Right lobe of liver (tissue), 6 donors: Measurements from ENCODE around the gene FMN1. TPM values are rescaled to one million over a fixed set of nuclear protein-coding genes. Genes with fewer than 3 reads are reported as not detected.
A peak's percentile ranks its signal among the peaks of the same experiment; 100 is the strongest.

Source experiments
- ATAC-seq, 4 donors: fragments of 200-7000 bp; cut with Tn5 transposase; one replicate each; pipeline ENCODE4 v1.9.1; 2020; ENCODE audit warnings: mild to moderate bottlenecking in 4 of 4, moderate library complexity in 4 of 4
- DNase-seq, 3 donors: peaks; one replicate each; pipeline ENCODE4 v3.0.0-alpha.2; 2020
- H3K27ac ChIP-seq, 3 donors: fragments of 200-600 bp; one replicate each; pipeline ENCODE4 v1.8.0; 2022
- H3K27me3 ChIP-seq, 2 donors: fragments of 200-600 bp; one replicate each; pipeline ENCODE4 v1.8.0; 2022
- H3K36me3 ChIP-seq, 4 donors: fragments of 200-600 bp; sonication (generic) in 1 of 4; one replicate each; pipeline versions ENCODE4 v1.5.1 to v1.8.0; 2017 to 2022; ENCODE audit warnings: control low read depth in 1 of 4
- H3K4me1 ChIP-seq, 4 donors: fragments of 200-600 bp; sonication (generic) in 1 of 4; one replicate each; pipeline versions ENCODE4 v1.5.1 to v1.8.0; 2017 to 2022; ENCODE audit warnings: control low read depth in 1 of 4
- H3K4me3 ChIP-seq, 3 donors: fragments of 200-600 bp; one replicate each; pipeline ENCODE4 v1.8.0; 2022
- H3K9me3 ChIP-seq, 4 donors: fragments of 200-600 bp; sonication (generic) in 1 of 4; one replicate each; pipeline versions ENCODE4 v1.5.1 to v1.8.0; 2017 to 2022; ENCODE audit warnings: control low read depth in 1 of 4
- POLR2A ChIP-seq: fragments of 450-650 bp; IDR thresholded peaks from one replicate; pipeline ENCODE4 v1.6.1; 2017; ENCODE audit warnings: antibody characterized with exemption, mild to moderate bottlenecking
- WGBS: methylation state at CpG from one replicate; pipeline ENCODE4 v1.1.6; 2018; ENCODE audit warnings: low coverage, low lambda C conversion rate; ENCODE audit not compliant: insufficient coverage; ENCODE audit errors: missing lambda C conversion rate; 5-methylcytosine and 5-hydroxymethylcytosine counted together
- intact Hi-C, 2 donors: fragments of 100-400 bp; cut with DNase I; formaldehyde crosslinking; loops; one replicate each; pipeline versions ENCODE4 v1.11.2 to v1.14.1; 2022
- total RNA-seq, 6 experiments: library from RNA; depleted of rRNA in 2 of 6; stranded (reverse); fragments of >200 nt in 2 of 6; fragmentation: NEBNext Ultra II Directional in 3 of 6; extraction: Animal tissue kit (Norgen Biotek cat#: 25700) in 3 of 6; gene quantifications; one replicate each; pipeline versions ENCODE4 v1.1.0 to v1.2.4, GENCODE V29; 2016 to 2023
- TF ChIP-seq, protein P1 (sequence below), 4 donors: fragments of 200-600 bp in 3 of 4; fragments of 450-650 bp in 1 of 4; IDR thresholded peaks; one replicate each; pipeline versions ENCODE4 v1.5.1 to v1.8.0; 2016 to 2022; ENCODE audit warnings: antibody characterized with exemption in 4 of 4, mild to moderate bottlenecking in 2 of 4
- donor health status: DM: no; HTN: yes; CAD: no.
- donor health status: DM: no; HTN: no; CAD: no.
- donor health status: DM: no; HTN: no; CAD: no.
- donor health status: DM: no; HTN: yes; CAD: no.
- donor health status: DM: no; HTN: yes; CAD: no.

The FMN1 gene
- total RNA-seq, 6 experiments from 2014 or later = 1.1 to 6.8 (median 3.1) TPM

DNA sequence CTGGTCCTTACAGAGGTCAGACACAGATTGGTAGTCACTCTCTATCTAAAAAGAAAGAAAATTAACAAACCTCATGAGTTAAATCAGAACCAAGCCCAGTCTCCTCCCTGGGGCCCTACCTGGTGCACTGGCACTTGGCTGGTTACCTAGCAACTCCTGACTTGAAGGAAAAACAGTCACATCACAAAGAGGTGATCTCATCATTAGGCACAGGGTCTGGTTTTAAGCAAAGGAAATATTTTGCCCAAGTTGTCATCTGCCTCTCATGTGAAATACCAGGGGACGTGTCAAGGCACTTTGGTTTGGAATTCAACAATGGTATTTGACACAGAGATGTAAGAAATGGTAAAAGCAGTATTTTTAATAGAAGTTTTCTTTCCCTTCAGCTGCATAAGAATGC, 47.7 kb upstream of the FMN1 start:
- TF ChIP-seq, protein P1, sequence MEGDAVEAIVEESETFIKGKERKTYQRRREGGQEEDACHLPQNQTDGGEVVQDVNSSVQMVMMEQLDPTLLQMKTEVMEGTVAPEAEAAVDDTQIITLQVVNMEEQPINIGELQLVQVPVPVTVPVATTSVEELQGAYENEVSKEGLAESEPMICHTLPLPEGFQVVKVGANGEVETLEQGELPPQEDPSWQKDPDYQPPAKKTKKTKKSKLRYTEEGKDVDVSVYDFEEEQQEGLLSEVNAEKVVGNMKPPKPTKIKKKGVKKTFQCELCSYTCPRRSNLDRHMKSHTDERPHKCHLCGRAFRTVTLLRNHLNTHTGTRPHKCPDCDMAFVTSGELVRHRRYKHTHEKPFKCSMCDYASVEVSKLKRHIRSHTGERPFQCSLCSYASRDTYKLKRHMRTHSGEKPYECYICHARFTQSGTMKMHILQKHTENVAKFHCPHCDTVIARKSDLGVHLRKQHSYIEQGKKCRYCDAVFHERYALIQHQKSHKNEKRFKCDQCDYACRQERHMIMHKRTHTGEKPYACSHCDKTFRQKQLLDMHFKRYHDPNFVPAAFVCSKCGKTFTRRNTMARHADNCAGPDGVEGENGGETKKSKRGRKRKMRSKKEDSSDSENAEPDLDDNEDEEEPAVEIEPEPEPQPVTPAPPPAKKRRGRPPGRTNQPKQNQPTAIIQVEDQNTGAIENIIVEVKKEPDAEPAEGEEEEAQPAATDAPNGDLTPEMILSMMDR (IDR thresholded peaks at IDR 0.05) = no peak
- TF ChIP-seq POLR2A = no peak
- DNase-seq (no peak), ATAC-seq (no peak)
- Histone ChIP-seq H3K27ac (no peak overlapping the region), H3K4me3 (no peak overlapping the region), H3K4me1 (no peaks in the 10 kb centered on the region), H3K36me3 (no peaks in the 10 kb centered on the region), H3K9me3 (no peaks in the 10 kb centered on the region), H3K27me3 (peaks cover 0 to 10% of the 10 kb centered on the region in 2 donors)
- 42% methylated on average over 1 of the region's 1 CpG for WGBS
- intact Hi-C loops = no loop called here

DNA sequence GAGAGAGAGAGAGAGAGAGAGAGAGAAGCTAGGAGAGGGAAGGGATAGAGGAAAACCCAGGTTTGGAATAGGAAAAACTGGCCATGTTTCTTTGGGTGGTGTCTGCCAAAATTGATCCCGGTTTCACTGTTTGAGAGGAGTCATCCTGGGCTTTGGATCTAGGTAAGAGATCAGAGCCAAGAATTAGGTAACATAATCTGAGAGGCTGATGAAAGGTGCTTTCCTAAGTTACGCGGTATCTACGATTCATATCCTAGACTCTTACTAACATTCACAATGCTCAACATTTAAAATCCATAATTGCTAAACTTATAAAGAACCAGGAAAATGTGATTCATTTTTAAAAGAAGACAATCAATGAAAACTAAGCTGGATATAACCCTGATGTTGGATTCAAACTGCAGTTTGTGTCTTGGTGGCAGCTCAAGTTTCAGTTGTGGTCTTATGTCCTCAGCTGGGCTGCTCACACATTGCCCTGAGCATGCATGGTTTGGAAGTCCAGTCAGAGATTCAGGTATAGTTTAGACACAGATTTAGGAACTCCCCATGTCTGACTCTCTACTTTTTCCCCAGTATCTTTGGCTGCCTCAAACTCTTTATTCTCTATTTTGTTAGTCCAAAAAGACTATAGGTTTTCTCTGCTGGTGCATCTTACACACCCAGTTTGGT, 42.5 kb upstream of the FMN1 start:
- Histone ChIP-seq H3K4me3 (no peak overlapping the region), H3K9me3 (no peaks in the 10 kb centered on the region), H3K4me1 (no peaks in the 10 kb centered on the region), H3K27me3 (peaks cover 0 to 10% of the 10 kb centered on the region in 2 donors), H3K27ac (no peak overlapping the region), H3K36me3 (no peaks in the 10 kb centered on the region)
- ATAC-seq (peak in 2 of 4 donors; percentile 43 to 81), DNase-seq (no peak)
- intact Hi-C loops = no loop called here
- TF ChIP-seq POLR2A = no peak
- TF ChIP-seq, protein P1 (IDR thresholded peaks at IDR 0.05) = no peak
- 50% methylated on average over 4 of the region's 4 CpGs for WGBS

DNA sequence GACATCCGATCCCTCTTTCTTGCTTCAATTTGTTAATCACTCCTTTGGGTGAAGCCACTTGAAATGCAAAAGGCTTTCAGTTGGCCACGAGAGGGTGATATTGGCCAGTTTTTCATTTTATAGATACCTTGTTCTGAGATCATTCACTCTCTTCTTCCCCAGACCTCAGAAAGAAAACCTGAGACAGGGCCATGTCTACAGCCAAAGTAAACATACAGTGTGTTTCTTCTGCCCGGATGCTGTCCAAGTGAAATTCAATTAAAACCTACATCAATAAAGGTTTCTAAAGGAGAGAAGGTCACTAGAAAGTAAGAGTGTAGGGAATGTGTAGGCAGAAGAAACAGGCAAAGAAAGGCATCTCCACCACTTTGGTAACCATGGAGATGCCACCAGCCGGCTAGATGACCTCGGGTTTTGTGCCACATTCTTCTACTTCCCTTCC, 39.5 kb upstream of the FMN1 start:
- no peaks in the 10 kb centered on the region for H3K9me3 ChIP-seq
- ATAC-seq (peak in 3 of 4 donors; percentile 26 to 66 (median 50)), DNase-seq (no peak)
- H3K27ac ChIP-seq = no peak overlapping the region
- peaks cover 0 to 10% of the 10 kb centered on the region in 2 donors for H3K27me3 ChIP-seq
- H3K4me1 ChIP-seq = no peaks in the 10 kb centered on the region
- H3K4me3 ChIP-seq = no peak overlapping the region
- intact Hi-C loops = no loop called here
- TF ChIP-seq, protein P1 (IDR thresholded peaks at IDR 0.05) = peak; percentile 31 to 57 (median 36)
- TF ChIP-seq POLR2A = no peak
- H3K36me3 ChIP-seq = no peaks in the 10 kb centered on the region
- 30% methylated on average over 4 of the region's 5 CpGs for WGBS

DNA sequence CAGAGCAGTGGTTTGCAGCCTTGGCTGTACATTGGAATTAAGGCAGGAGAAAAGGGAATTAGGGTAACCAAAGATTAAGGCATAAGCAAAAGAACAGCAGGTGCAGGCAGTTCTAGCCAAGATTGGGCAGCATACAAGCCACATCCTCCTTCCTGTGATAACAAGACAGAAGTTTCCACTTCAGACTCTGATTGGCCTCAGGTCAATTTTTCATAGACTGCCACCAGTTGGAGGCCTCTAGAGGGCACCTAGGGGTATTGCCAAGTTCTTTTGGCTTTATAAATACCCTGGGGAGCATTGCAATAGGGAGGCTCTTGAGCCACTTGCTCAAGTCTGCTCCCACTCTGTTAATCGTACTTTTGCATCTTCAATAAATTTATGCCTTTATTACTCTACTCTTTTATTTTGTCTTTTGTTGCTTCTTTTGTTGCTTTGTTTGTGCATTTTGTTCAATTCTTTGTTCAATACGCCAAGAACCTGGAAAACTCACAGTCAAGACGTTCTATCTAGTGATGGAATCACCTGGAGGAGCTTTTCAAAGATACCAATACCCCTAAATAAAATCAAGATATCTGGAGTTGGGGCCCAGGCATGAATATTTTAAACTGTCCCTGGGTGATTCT, 32.2 kb upstream of the FMN1 start:
- Histone ChIP-seq H3K9me3 (no peaks in the 10 kb centered on the region), H3K4me3 (no peak overlapping the region), H3K4me1 (no peaks in the 10 kb centered on the region), H3K27me3 (no peaks in the 10 kb centered on the region), H3K27ac (no peak overlapping the region), H3K36me3 (no peaks in the 10 kb centered on the region)
- intact Hi-C loops = no loop called here
- DNase-seq (peak in 1 of 3 donors; percentile 48), ATAC-seq (peak; percentile 71 to 90 (median 78))
- TF ChIP-seq, protein P1 (IDR thresholded peaks at IDR 0.05) = peak; percentile 32 to 60 (median 38)
- TF ChIP-seq POLR2A = no peak
- 67% methylated on average over 3 of the region's 3 CpGs for WGBS
